Neural progenitor cell (in vitro differentiated cells): ENCODE results near the gene LRIG2. TPM values are rescaled to one million over a fixed set of nuclear protein-coding genes. Genes with fewer than 3 reads are reported as not detected.

ENCODE experiments used
- DNase-seq: peaks from one replicate; pipeline ENCODE4 v3.0.0-alpha.2; 2016; ENCODE audit warnings: low spot score
- H2AFZ ChIP-seq: fragments of 200-600 bp; sonication (generic); replicated peaks from 2 replicates; pipeline ENCODE4 v1.6.1; 2016; ENCODE audit warnings: antibody characterized with exemption
- H3F3A ChIP-seq: fragments of 200-600 bp; sonication (generic); 2 replicates; pipeline ENCODE4 v1.6.1; 2016; ENCODE audit warnings: antibody characterized with exemption, low read depth
- H3K27ac ChIP-seq: fragments of 200-600 bp; sonication (generic); 2 replicates; pipeline ENCODE4 v1.5.1; 2016; ENCODE audit warnings: mild to moderate bottlenecking
- H3K27me3 ChIP-seq: fragments of 200-600 bp; sonication (generic); 2 replicates; pipeline ENCODE4 v1.6.1; 2016; ENCODE audit warnings: mild to moderate bottlenecking, moderate library complexity
- H3K36me3 ChIP-seq: fragments of 200-600 bp; sonication (generic); 2 replicates; pipeline ENCODE4 v1.5.1; 2016
- H3K4me1 ChIP-seq: fragments of 200-600 bp; sonication (generic); 2 replicates; pipeline ENCODE4 v1.6.1; 2016; ENCODE audit warnings: mixed run types
- H3K4me2 ChIP-seq: fragments of 200-600 bp; sonication (generic); 2 replicates; pipeline ENCODE4 v1.6.1; 2016
- H3K4me3 ChIP-seq: fragments of 200-600 bp; sonication (generic); 2 replicates; pipeline ENCODE4 v1.5.1; 2016
- H3K79me2 ChIP-seq: fragments of 200-600 bp; sonication (generic); 2 replicates; pipeline ENCODE4 v1.6.1; 2016; ENCODE audit warnings: low read depth
- H3K9ac ChIP-seq: fragments of 200-600 bp; sonication (generic); 2 replicates; pipeline ENCODE4 v1.6.1; 2016
- H3K9me3 ChIP-seq: fragments of 200-600 bp; sonication (generic); 2 replicates; pipeline ENCODE4 v1.5.1; 2016; ENCODE audit warnings: low read depth
- H4K20me1 ChIP-seq: fragments of 200-600 bp; sonication (generic); 2 replicates; pipeline ENCODE4 v1.6.1; 2016; ENCODE audit warnings: low read depth
- H3K27ac Mint-ChIP-seq: 3 replicates; pipeline ENCODE4 v1.8.0; 2021; ENCODE audit warnings: mixed read lengths
- H3K27me3 Mint-ChIP-seq: 2 replicates; pipeline ENCODE4 v1.8.0; 2022; ENCODE audit warnings: low read depth, mild to moderate bottlenecking, inconsistent platforms, moderate library complexity, mixed read lengths; ENCODE audit not compliant: insufficient read depth
- H3K36me3 Mint-ChIP-seq: 3 replicates; pipeline ENCODE4 v1.8.0; 2021; ENCODE audit warnings: mixed read lengths
- H3K4me1 Mint-ChIP-seq: 3 replicates; pipeline ENCODE4 v1.8.0; 2021; ENCODE audit warnings: mixed read lengths
- H3K4me3 Mint-ChIP-seq: 3 replicates; pipeline ENCODE4 v1.8.0; 2021; ENCODE audit warnings: mild to moderate bottlenecking, moderate library complexity, mixed read lengths
- H3K9me3 Mint-ChIP-seq: 3 replicates; pipeline ENCODE4 v1.8.0; 2020; ENCODE audit warnings: mixed read lengths
- EZH2 ChIP-seq: fragments of 200-600 bp; sonication (generic); IDR thresholded peaks from 2 replicates; pipeline ENCODE4 v1.6.1; 2017; ENCODE audit warnings: antibody characterized with exemption, mild to moderate bottlenecking, moderate library complexity
- EZH2phosphoT487 ChIP-seq: fragments of 200-600 bp; sonication (generic); IDR thresholded peaks from 2 replicates; pipeline ENCODE4 v1.6.1; 2017; ENCODE audit warnings: antibody characterized with exemption
- total RNA-seq: library from RNA; depleted of rRNA; stranded (reverse); fragments of >200 nt; gene quantifications from 2 replicates; pipeline ENCODE4 v1.2.3, GENCODE V29; 2015; ENCODE audit warnings: low replicate concordance
- TF ChIP-seq, protein P1 (sequence below): fragments of 200-600 bp; sonication (generic); IDR thresholded peaks from 2 replicates; pipeline ENCODE4 v1.5.1; 2017; ENCODE audit warnings: antibody characterized with exemption, mild to moderate bottlenecking

The LRIG2 gene
- total RNA-seq, 1 donor from 2014 or later, result 24.4 TPM

DNA sequence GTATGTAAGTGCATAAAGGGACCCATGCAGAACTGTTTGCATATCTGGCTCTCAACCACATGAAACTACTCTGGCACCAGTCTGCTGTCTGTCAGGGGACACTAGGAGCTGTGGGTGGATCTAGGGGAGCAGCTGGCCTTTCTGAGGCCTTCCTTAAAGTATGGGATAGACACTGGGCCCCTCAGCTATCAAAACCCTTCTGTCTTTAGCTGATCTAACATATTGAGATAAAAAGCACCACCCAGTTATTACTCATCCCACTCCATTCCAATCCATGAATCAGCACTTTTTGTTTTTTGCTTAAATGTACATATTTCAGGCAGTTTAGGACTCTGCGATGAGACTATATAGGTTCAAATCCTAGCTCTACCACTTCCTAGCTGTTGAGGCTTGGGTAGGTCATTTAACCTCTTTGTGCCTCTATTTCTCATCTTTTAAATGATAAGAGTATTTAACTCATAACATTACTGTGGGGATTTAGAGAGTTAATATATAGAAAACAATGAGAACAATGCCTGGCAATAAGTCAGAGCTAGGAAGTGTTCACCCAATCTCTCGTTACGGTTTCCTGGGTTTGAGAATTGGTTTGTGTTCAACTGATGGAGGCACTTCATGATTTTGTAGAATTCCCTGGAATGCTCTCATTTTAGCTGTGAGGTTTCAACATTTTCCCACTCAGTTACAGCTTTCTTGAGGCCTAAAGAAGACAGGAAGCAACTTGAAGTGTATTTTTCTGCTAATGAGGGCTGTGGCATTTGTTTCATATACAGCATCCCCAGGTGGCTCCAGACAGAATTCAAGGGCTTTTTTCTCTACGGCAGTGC, 68.9 kb downstream of the LRIG2 start:
- no peak for DNase-seq
- H3K4me2 ChIP-seq, result no peak overlapping the region
- H3K9me3 ChIP-seq, result no peaks in the 10 kb centered on the region
- no peaks in the 10 kb centered on the region for H3K36me3 ChIP-seq
- H3K9ac ChIP-seq, result no peak overlapping the region
- TF ChIP-seq, protein P1, sequence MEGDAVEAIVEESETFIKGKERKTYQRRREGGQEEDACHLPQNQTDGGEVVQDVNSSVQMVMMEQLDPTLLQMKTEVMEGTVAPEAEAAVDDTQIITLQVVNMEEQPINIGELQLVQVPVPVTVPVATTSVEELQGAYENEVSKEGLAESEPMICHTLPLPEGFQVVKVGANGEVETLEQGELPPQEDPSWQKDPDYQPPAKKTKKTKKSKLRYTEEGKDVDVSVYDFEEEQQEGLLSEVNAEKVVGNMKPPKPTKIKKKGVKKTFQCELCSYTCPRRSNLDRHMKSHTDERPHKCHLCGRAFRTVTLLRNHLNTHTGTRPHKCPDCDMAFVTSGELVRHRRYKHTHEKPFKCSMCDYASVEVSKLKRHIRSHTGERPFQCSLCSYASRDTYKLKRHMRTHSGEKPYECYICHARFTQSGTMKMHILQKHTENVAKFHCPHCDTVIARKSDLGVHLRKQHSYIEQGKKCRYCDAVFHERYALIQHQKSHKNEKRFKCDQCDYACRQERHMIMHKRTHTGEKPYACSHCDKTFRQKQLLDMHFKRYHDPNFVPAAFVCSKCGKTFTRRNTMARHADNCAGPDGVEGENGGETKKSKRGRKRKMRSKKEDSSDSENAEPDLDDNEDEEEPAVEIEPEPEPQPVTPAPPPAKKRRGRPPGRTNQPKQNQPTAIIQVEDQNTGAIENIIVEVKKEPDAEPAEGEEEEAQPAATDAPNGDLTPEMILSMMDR, result no peak
- no peak for TF ChIP-seq EZH2phosphoT487
- TF ChIP-seq EZH2, result no peak
- H3K4me3 Mint-ChIP-seq, result no peak overlapping the region
- H3K4me1 Mint-ChIP-seq, result peaks cover 5% of the 10 kb centered on the region
- no peaks in the 10 kb centered on the region for H3K79me2 ChIP-seq
- H2AFZ ChIP-seq, result no peak overlapping the region
- H3K9me3 Mint-ChIP-seq, result no peaks in the 10 kb centered on the region
- H3K4me1 ChIP-seq, result no peaks in the 10 kb centered on the region
- no peaks in the 10 kb centered on the region for H3K27me3 Mint-ChIP-seq
- no peaks in the 10 kb centered on the region for H3K36me3 Mint-ChIP-seq
- no peak overlapping the region for H3K4me3 ChIP-seq
- no peak overlapping the region for H3K27ac Mint-ChIP-seq
- H3F3A ChIP-seq, result no peaks in the 10 kb centered on the region
- H3K27ac ChIP-seq, result no peak overlapping the region
- H4K20me1 ChIP-seq, result no peaks in the 10 kb centered on the region
- no peaks in the 10 kb centered on the region for H3K27me3 ChIP-seq

DNA sequence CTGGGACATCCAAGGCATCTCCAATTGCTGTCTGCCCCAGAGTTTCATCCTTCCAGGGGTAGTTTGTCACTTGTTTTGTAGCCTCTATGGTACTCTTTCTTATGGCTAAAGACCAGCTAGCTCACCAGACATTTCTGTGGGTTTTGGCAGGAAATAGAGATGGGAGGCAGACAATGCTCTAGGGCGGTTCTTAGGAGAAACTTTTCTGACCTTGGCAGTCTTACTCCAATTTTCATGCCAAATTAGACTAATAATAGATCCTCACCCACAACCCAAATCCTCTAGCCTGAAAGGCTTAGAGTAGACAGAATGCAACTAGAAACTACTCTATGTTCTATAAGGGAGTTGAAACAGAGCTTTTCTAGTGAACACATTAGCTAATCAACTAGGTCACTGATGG, 69.8 kb downstream of the LRIG2 start:
- TF ChIP-seq EZH2phosphoT487, result no peak
- H3K4me1 ChIP-seq, result peaks cover 3% of the 10 kb centered on the region

DNA sequence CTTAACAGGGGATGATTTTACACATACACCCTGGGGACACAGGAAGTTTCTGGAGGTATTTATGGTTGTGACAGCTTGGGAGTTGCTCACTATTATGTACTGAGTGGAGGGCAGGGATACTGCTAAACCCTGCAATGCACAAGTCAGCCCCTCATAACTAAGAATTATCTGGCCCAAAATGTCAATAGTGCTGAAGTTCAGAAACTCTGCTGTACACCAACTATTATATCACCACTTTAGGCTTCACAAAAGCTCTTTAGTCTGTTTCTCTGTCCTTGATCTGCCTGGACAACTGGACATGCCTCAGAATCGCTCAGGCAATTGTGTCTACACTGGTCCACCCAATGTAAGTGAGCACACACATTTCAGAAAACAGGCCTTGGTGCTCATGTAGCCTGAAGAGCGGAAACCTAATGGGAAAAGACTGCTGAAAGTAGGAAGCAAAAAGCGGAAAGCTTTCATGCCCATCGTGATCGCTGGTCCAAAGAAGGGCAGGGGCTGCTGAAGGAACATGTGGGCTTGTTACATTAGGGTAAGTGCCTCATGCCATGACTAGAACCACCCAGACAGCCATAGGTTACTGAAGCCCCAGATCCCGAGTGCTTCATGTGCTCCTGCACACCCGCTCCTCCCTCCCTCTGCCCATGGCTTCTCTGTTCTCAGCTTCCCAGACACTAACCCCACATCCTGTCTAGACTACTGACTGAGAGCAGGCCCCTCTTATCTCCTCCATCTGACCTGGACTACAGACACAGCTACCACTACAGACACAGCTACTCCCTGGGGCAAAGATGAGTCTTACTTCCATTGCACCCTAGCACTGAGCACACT, 73.5 kb downstream of the LRIG2 start:
- Mint-ChIP-seq H3K9me3 (no peaks in the 10 kb centered on the region), H3K36me3 (no peaks in the 10 kb centered on the region), H3K4me3 (no peak overlapping the region), H3K27ac (no peak overlapping the region), H3K27me3 (peaks cover 2% of the 10 kb centered on the region), H3K4me1 (peaks cover 6% of the 10 kb centered on the region)
- Histone ChIP-seq H3K36me3 (no peaks in the 10 kb centered on the region), H3K9ac (no peak overlapping the region), H3K79me2 (no peaks in the 10 kb centered on the region), H2AFZ (no peak overlapping the region), H3K27me3 (no peaks in the 10 kb centered on the region), H4K20me1 (no peaks in the 10 kb centered on the region), H3K4me1 (peaks cover 3% of the 10 kb centered on the region), H3F3A (no peaks in the 10 kb centered on the region), H3K4me2 (no peak overlapping the region), H3K9me3 (no peaks in the 10 kb centered on the region), H3K27ac (no peak overlapping the region), H3K4me3 (no peak overlapping the region)
- TF ChIP-seq EZH2phosphoT487, result no peak
- no peak for TF ChIP-seq EZH2
- TF ChIP-seq, protein P1, result no peak
- DNase-seq, result no peak

More for the DNA sequence above, 69.8 kb downstream of the LRIG2 start:
- Histone ChIP-seq H4K20me1 (no peaks in the 10 kb centered on the region), H3K9me3 (no peaks in the 10 kb centered on the region), H3K27me3 (no peaks in the 10 kb centered on the region), H3K36me3 (no peaks in the 10 kb centered on the region), H3F3A (no peaks in the 10 kb centered on the region), H2AFZ (no peak overlapping the region), H3K9ac (no peak overlapping the region), H3K4me3 (no peak overlapping the region), H3K79me2 (no peaks in the 10 kb centered on the region), H3K4me2 (no peak overlapping the region), H3K27ac (no peak overlapping the region)
- H3K36me3 Mint-ChIP-seq, result no peaks in the 10 kb centered on the region
- no peaks in the 10 kb centered on the region for H3K27me3 Mint-ChIP-seq
- no peak overlapping the region for H3K27ac Mint-ChIP-seq
- peaks cover 8% of the 10 kb centered on the region for H3K4me1 Mint-ChIP-seq
- H3K9me3 Mint-ChIP-seq, result no peaks in the 10 kb centered on the region
- DNase-seq, result no peak
- no peak overlapping the region for H3K4me3 Mint-ChIP-seq
